Mesendoderm (in vitro differentiated cells): Measurements from ENCODE around the gene CEP295NL.

Source experiments
- DNase-seq: peaks from one replicate; pipeline ENCODE4 v3.0.0; 2013
- H2AK5ac ChIP-seq: 2 replicates; pipeline ENCODE4 v1.6.1; 2013; ENCODE audit warnings: low read length, inconsistent platforms
- H2BK120ac ChIP-seq: 2 replicates; pipeline ENCODE4 v1.6.1; 2013; ENCODE audit warnings: low read depth, mild to moderate bottlenecking, low read length, moderate library complexity, mixed read lengths
- H2BK15ac ChIP-seq: replicated peaks from 2 replicates; pipeline ENCODE4 v1.6.1; 2013; ENCODE audit warnings: low read depth, mild to moderate bottlenecking, moderate library complexity
- H2BK5ac ChIP-seq: 2 replicates; pipeline ENCODE4 v1.6.1; 2013; ENCODE audit warnings: low read length, inconsistent platforms
- H3K18ac ChIP-seq: 2 replicates; pipeline ENCODE4 v1.6.1; 2013; ENCODE audit warnings: mild to moderate bottlenecking, low read length, mixed read lengths
- H3K23ac ChIP-seq: one replicate; pipeline ENCODE4 v1.6.1; 2013; ENCODE audit warnings: low read length
- H3K27ac ChIP-seq: 2 replicates; pipeline ENCODE4 v1.5.1; 2013; ENCODE audit warnings: low read depth, mild to moderate bottlenecking, inconsistent platforms, low read length, moderate library complexity
- H3K27me3 ChIP-seq: 2 replicates; pipeline ENCODE4 v1.6.1; 2013; ENCODE audit warnings: low read length, control low read depth, mild to moderate bottlenecking, inconsistent platforms; ENCODE audit not compliant: insufficient read depth, poor library complexity
- H3K36me3 ChIP-seq: 2 replicates; pipeline ENCODE4 v1.6.1; 2013; ENCODE audit warnings: low read length, inconsistent platforms; ENCODE audit not compliant: control insufficient read depth, insufficient read depth
- H3K4ac ChIP-seq: one replicate; pipeline ENCODE4 v1.6.1; 2013; ENCODE audit warnings: low read depth, mild to moderate bottlenecking, low read length, moderate library complexity
- H3K4me1 ChIP-seq: 2 replicates; pipeline ENCODE4 v1.6.1; 2013; ENCODE audit warnings: low read depth, low read length, inconsistent platforms; ENCODE audit not compliant: control insufficient read depth
- H3K4me2 ChIP-seq: 2 replicates; pipeline ENCODE4 v1.6.1; 2013; ENCODE audit warnings: low read length
- H3K4me3 ChIP-seq: 2 replicates; pipeline ENCODE4 v1.5.1; 2013; ENCODE audit warnings: mild to moderate bottlenecking, low read length
- H3K56ac ChIP-seq: one replicate; pipeline ENCODE4 v1.6.1; 2013; ENCODE audit warnings: low read length
- H3K79me1 ChIP-seq: 2 replicates; pipeline ENCODE4 v1.6.1; 2013; ENCODE audit warnings: low read length, inconsistent platforms
- H3K79me2 ChIP-seq: 2 replicates; pipeline ENCODE4 v1.6.1; 2013; ENCODE audit warnings: mild to moderate bottlenecking, low read length; ENCODE audit not compliant: control insufficient read depth, insufficient read depth
- H3K9ac ChIP-seq: 2 replicates; pipeline ENCODE4 v1.6.1; 2013; ENCODE audit warnings: low read length, inconsistent platforms
- H4K5ac ChIP-seq: one replicate; pipeline ENCODE4 v1.6.1; 2013; ENCODE audit warnings: low read length
- H4K8ac ChIP-seq: one replicate; pipeline ENCODE4 v1.6.1; 2013; ENCODE audit warnings: low read depth, mild to moderate bottlenecking, control low read depth, low read length, moderate library complexity
- WGBS: extraction: QIAGEN DNeasy Blood & Tissue Kit; methylation state at CpG from one replicate; pipeline ENCODE4 v1.1.7; 2013; ENCODE audit warnings: low lambda C conversion rate, missing lambda C conversion rate; ENCODE audit not compliant: insufficient coverage; ENCODE audit errors: extremely low coverage; 5-methylcytosine and 5-hydroxymethylcytosine counted together

The CEP295NL gene

DNA sequence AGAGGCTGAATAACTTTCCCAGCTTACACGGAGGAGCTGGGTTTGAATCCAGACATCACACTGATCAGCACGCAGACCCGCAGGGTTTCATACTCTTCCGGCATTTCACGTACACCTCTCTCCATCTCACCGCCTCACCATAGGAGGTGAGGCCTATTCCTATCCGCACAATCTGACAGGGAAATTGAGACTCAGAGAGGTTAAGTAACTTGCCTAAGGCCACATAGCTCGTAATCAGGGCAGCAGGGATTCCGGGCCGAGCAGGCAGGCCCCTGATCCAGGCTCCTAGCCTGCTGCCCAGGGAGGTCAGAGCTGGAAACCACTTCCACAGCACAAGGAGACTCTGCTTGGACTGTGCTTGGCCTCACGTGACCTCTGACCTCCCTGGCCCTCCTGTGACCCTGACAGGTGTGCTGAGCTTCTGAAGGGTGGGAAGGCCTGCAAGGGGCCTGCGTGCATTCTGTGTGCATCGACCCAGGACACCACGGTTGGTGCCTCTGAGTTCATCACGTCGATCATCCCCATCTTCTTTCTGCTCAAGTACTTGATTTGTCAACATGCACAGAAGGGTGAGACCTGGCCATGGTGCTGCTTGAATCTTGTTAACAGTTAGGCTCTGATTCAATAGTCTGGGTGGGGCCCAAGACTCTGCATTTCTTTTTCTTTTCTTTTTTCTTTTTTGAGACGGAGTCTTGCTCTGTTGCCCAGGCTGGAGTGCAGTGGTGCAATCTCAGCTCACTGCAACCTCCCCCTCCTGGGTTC lies 4.7 kb downstream of the CEP295NL start:
- H3K27ac ChIP-seq, result no peak overlapping the region
- DNase-seq, result no peak
- H2BK5ac ChIP-seq, result no peak overlapping the region
- H3K79me1 ChIP-seq, result peaks cover 4% of the 10 kb centered on the region
- H3K9ac ChIP-seq, result no peak overlapping the region
- no CpG with 5 or more reads among the region's 17 CpGs for WGBS
- no peak overlapping the region for H3K23ac ChIP-seq
- no peak overlapping the region for H3K4ac ChIP-seq
- no peak overlapping the region for H2BK120ac ChIP-seq
- H3K4me2 ChIP-seq, result no peak overlapping the region
- no peak overlapping the region for H3K18ac ChIP-seq
- H3K56ac ChIP-seq, result no peak overlapping the region
- H3K27me3 ChIP-seq, result no peaks in the 10 kb centered on the region
- H2BK15ac ChIP-seq, result no peak overlapping the region
- no peak overlapping the region for H3K4me3 ChIP-seq
- H2AK5ac ChIP-seq, result no peak overlapping the region
- H4K8ac ChIP-seq, result no peak overlapping the region
- no peak overlapping the region for H4K5ac ChIP-seq
- no peaks in the 10 kb centered on the region for H3K36me3 ChIP-seq
- no peaks in the 10 kb centered on the region for H3K79me2 ChIP-seq
- no peaks in the 10 kb centered on the region for H3K4me1 ChIP-seq

DNA sequence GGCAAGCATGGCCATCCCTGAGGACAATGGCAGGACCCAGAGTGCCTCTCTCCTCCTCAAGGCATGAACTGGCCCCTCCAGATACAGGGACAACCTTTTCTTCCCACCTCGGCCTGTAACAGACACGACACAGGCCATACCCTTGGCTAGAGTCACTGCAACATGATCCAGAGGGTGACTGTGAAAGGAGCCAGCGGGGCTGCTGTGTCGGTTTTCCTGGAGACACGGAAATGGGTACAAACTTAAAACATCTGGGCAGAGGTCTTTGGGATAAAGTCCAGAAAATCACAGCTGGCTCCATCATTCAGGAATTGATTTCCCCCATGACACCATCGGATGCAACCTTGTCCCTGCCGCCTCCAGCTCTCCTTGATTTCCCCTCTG lies 5.3 kb downstream of the CEP295NL start:
- Histone ChIP-seq H2BK5ac (no peak overlapping the region), H3K4ac (no peak overlapping the region), H4K5ac (no peak overlapping the region), H3K4me3 (no peak overlapping the region), H3K79me2 (no peaks in the 10 kb centered on the region), H3K27ac (no peak overlapping the region), H2BK120ac (no peak overlapping the region), H3K27me3 (no peaks in the 10 kb centered on the region), H3K9ac (no peak overlapping the region), H3K4me2 (no peak overlapping the region), H4K8ac (no peak overlapping the region), H2BK15ac (no peak overlapping the region), H3K4me1 (no peaks in the 10 kb centered on the region), H3K36me3 (no peaks in the 10 kb centered on the region), H3K56ac (no peak overlapping the region), H3K23ac (no peak overlapping the region), H3K79me1 (peaks cover 6% of the 10 kb centered on the region), H2AK5ac (no peak overlapping the region), H3K18ac (no peak overlapping the region)
- WGBS, result no CpG with 5 or more reads among the region's 7 CpGs
- DNase-seq, result no peak

DNA sequence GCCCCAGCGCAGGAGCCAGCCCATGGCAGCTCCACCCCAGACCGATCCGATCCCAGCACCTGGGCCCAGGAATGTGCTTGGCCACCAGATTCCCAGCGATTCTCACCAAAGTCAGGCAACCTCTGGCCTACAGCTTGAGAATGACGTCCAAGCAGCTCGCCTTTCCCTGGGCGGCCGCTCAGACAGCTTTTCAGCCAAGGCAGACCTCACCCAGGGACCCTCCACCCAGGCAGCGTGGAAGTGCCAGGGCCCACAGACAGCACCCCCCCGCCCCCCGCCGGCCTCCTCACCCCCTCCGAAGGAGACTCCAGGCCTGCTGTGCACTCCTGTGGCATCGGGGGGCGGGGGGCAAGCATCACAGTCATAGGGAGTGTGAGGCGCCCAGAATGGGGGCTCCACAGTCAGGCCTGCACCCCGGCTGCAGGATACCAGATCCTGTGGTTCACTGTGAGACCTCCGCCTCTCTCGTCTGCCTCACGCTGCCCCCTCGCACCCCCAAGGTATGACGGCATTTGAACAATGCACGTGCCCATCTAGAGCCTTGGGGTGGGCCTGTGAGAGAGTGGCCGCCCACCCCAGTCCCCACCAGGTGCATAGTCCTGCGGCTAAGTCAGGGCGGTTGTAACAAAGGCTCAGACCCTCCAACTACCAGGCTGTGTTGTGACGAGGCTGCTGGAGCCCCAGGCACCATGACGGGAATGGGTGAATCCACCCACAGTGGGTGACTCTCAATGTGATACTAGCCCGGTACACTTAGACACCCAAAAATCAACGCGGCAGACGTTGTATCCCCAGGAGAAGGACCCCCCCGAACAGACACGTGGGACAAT lies 6.0 kb downstream of the CEP295NL start:
- H3K4me2 ChIP-seq, result no peak overlapping the region
- H3K27me3 ChIP-seq, result no peaks in the 10 kb centered on the region
- no peak overlapping the region for H3K4ac ChIP-seq
- no peak overlapping the region for H3K4me3 ChIP-seq
- no peak overlapping the region for H3K27ac ChIP-seq
- no peak overlapping the region for H2BK120ac ChIP-seq
- no peaks in the 10 kb centered on the region for H3K36me3 ChIP-seq
- no peaks in the 10 kb centered on the region for H3K4me1 ChIP-seq
- no peak overlapping the region for H2BK15ac ChIP-seq
- no peaks in the 10 kb centered on the region for H3K79me2 ChIP-seq
- H4K8ac ChIP-seq, result no peak overlapping the region
- no peak overlapping the region for H3K9ac ChIP-seq
- peak overlapping the region; percentile 34 for H3K56ac ChIP-seq
- no CpG with 5 or more reads among the region's 34 CpGs for WGBS
- no peak overlapping the region for H2BK5ac ChIP-seq
- no peak overlapping the region for H3K18ac ChIP-seq
- DNase-seq, result no peak
- no peak overlapping the region for H4K5ac ChIP-seq
- peaks cover 6% of the 10 kb centered on the region for H3K79me1 ChIP-seq
- H2AK5ac ChIP-seq, result no peak overlapping the region
- no peak overlapping the region for H3K23ac ChIP-seq

DNA sequence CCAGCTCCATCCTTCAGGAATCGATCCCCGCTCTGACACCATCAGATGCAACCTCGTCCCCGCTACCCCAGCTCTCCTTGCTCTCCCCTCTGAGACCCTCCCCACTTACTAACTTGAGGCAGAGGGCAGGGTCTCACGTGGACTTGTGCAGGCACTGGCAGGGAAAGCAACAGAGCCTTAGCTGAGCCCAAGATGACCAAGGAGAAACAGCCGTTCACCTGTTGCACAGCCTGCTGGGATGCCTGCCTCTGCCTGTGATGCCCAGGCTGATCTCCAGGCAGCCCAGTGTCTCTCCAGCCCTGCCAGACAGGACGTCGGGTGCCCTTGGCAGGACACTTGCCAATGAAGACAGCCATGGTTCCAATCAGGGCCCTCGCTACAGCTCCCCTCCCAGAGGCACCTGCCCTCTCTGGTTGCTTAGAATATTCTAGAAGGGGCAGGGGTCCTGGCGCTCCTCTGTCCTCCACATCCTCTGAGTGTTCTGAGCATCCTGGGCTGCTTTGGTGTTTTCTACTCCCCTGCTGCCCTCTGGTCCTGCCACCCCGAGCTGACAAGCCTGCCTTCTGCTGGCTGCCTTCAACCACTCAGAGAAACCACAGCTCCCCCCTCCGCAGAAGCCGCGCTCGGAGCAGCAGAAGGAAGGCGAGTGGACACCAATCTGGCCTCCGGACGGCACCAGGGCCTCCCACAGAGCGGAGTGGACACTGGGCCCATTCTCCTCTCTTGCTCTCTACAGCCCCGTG lies 6.7 kb downstream of the CEP295NL start:
- no peak overlapping the region for H3K4me3 ChIP-seq
- H2AK5ac ChIP-seq, result no peak overlapping the region
- H3K27me3 ChIP-seq, result no peaks in the 10 kb centered on the region
- H3K27ac ChIP-seq, result no peak overlapping the region
- H3K23ac ChIP-seq, result no peak overlapping the region
- H3K18ac ChIP-seq, result no peak overlapping the region
- no peaks in the 10 kb centered on the region for H3K79me2 ChIP-seq
- H3K36me3 ChIP-seq, result no peaks in the 10 kb centered on the region
- no peak overlapping the region for H3K4me2 ChIP-seq
- H2BK15ac ChIP-seq, result no peak overlapping the region
- no peak overlapping the region for H2BK120ac ChIP-seq
- no peak overlapping the region for H2BK5ac ChIP-seq
- no peaks in the 10 kb centered on the region for H3K4me1 ChIP-seq
- peaks cover 6% of the 10 kb centered on the region for H3K79me1 ChIP-seq
- no peak overlapping the region for H3K56ac ChIP-seq
- no peak overlapping the region for H3K4ac ChIP-seq
- H3K9ac ChIP-seq, result no peak overlapping the region
- no CpG with 5 or more reads among the region's 20 CpGs for WGBS
- DNase-seq, result no peak
- H4K5ac ChIP-seq, result no peak overlapping the region
- H4K8ac ChIP-seq, result no peak overlapping the region

DNA sequence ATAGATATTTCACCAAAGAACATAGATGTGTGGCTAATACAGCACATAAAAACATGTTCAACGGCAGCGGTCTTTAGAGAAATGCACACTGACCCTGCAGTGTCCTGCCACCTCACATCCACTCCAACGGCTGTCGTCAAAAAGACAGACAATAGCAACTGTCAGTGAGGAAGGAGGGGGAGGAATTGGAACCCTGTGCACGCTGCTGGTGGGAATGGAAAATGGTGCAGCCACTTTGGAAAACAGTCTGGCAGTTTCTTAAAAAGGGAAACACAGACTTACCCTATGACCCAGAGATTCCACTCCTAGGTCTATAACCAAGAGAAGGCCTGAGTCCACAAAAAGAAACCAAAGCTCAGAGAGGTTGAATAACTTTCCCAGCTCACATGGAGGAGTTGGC lies 7.7 kb downstream of the CEP295NL start:
- WGBS, result no CpG with 5 or more reads among the region's 5 CpGs

More for the DNA sequence above, 7.7 kb downstream of the CEP295NL start:
- no peak overlapping the region for H3K4me3 ChIP-seq
- no peak overlapping the region for H3K27ac ChIP-seq
- H3K27me3 ChIP-seq, result no peaks in the 10 kb centered on the region
- no peak overlapping the region for H4K8ac ChIP-seq
- no peak overlapping the region for H2BK15ac ChIP-seq
- H3K9ac ChIP-seq, result no peak overlapping the region
- no peak overlapping the region for H4K5ac ChIP-seq
- no peak overlapping the region for H3K56ac ChIP-seq
- DNase-seq, result no peak
- H2BK120ac ChIP-seq, result no peak overlapping the region
- H3K36me3 ChIP-seq, result no peaks in the 10 kb centered on the region
- H3K4me2 ChIP-seq, result no peak overlapping the region
- H2BK5ac ChIP-seq, result no peak overlapping the region
- H2AK5ac ChIP-seq, result no peak overlapping the region
- no peak overlapping the region for H3K4ac ChIP-seq
- no peak overlapping the region for H3K23ac ChIP-seq
- H3K79me1 ChIP-seq, result peaks cover 6% of the 10 kb centered on the region
- H3K79me2 ChIP-seq, result no peaks in the 10 kb centered on the region
- no peaks in the 10 kb centered on the region for H3K4me1 ChIP-seq
- H3K18ac ChIP-seq, result no peak overlapping the region
